Sciatic nerve (tissue), 2 donors: ENCODE measurements around the gene TECR. TPM values are rescaled to one million over a fixed set of nuclear protein-coding genes. Genes with fewer than 3 reads are reported as not detected.
"Not testable (repeated sequence)": the region's sequence is repeated elsewhere in the genome, so short reads cannot be mapped to it uniquely, and the experiment has no call there.

Experiments used
- ATAC-seq: fragments of 200-7000 bp; cut with Tn5 transposase; one replicate; pipeline ENCODE4 v1.9.1; 2020; ENCODE audit warnings: mild to moderate bottlenecking, moderate library complexity
- DNase-seq: peaks from one replicate; pipeline ENCODE4 v3.0.0-alpha.2; 2020; ENCODE audit warnings: low spot score
- intact Hi-C: fragments of 100-400 bp; cut with DNase I; formaldehyde crosslinking; loops from one replicate; pipeline ENCODE4 v1.14.2; 2022
- total RNA-seq: library from RNA; stranded (reverse); fragmentation: NEBNext Ultra II Directional; extraction: Animal tissue kit (Norgen Biotek cat#: 25700); gene quantifications from one replicate; pipeline ENCODE4 v1.2.1, GENCODE V29; 2021
- donor health status: DM: no; HTN: no; CAD: no.
- donor health status: DM: no; HTN: no; CAD: no.

The TECR gene
- total RNA-seq, 1 donor from 2014 or later = 101 TPM

- DNase-seq = peak; percentile 92
- intact Hi-C loops = no loop called here
- ATAC-seq = peak; percentile 98
These were observed 42.5 kb downstream of the TECR start, which contains the start of gene NDUFB7 for GRCh38 chr19:14571695-14572490. TSS of gene NDUFB7 (minus strand) at chr19:14572066. CDS start at chr19:14572000, 66 bp downstream.

GRCh38 chr19:14575428-14575980, 46.1 kb downstream of the TECR start:
- ATAC-seq (no peak), DNase-seq (no peak)
- intact Hi-C loops = no loop called here

GRCh38 chr19:14576363-14576762, 47.0 kb downstream of the TECR start:
- no peak for ATAC-seq
- intact Hi-C loops = no loop called here

GRCh38 chr19:14577264-14577663, 47.9 kb downstream of the TECR start:
- intact Hi-C loops = no loop called here
- no peak for DNase-seq
- no peak for ATAC-seq

More at GRCh38 chr19:14576363-14576762, 47.0 kb downstream of the TECR start:
- no peak for DNase-seq

GRCh38 chr19:14577885-14578427, 48.6 kb downstream of the TECR start:
- DNase-seq (no peak), ATAC-seq (no peak)
- intact Hi-C loops = no loop called here

- DNase-seq = no peak
- ATAC-seq = no peak
- intact Hi-C loops = no loop called here
These were observed 51.3 kb downstream of the TECR start for GRCh38 chr19:14580623-14581237.

- intact Hi-C loops = no loop called here
- no peak for DNase-seq
- no peak for ATAC-seq
These were observed 53.5 kb downstream of the TECR start, which contains the start of gene CLEC17A for GRCh38 chr19:14582894-14583340. TSS of gene CLEC17A (plus strand) at chr19:14583084. CDS start at chr19:14583161, 77 bp downstream.

GRCh38 chr19:14584372-14584771, 55.0 kb downstream of the TECR start:
- DNase-seq, ATAC-seq, intact Hi-C loops: not testable (repeated sequence)

- ATAC-seq, intact Hi-C loops, DNase-seq: not testable (repeated sequence)
These were observed 55.8 kb downstream of the TECR start for GRCh38 chr19:14585187-14585586.

- ATAC-seq, DNase-seq, intact Hi-C loops: not testable (repeated sequence)
These were observed 60.0 kb downstream of the TECR start for GRCh38 chr19:14589433-14589832.

- intact Hi-C loops = no loop called here
- no peak for ATAC-seq
- no peak for DNase-seq
These were observed 66.2 kb downstream of the TECR start for GRCh38 chr19:14595558-14595957.

GRCh38 chr19:14599548-14600147, 70.3 kb downstream of the TECR start:
- ATAC-seq (no peak), DNase-seq (no peak)
- intact Hi-C loops = no loop called here

- ATAC-seq = no peak
- intact Hi-C loops = loop anchor here (1.0 kb wide), 1 partner anchor 19 kb away; no protein-coding TSS in a partner anchor
- no peak for DNase-seq
These were observed 74.6 kb downstream of the TECR start for GRCh38 chr19:14603990-14604387.

- no peak for ATAC-seq
- no peak for DNase-seq
- intact Hi-C loops = loop anchor here (5.0 kb wide), 1 partner anchor 51 kb away; no protein-coding TSS in a partner anchor
These were observed 77.2 kb downstream of the TECR start for GRCh38 chr19:14606627-14607026.

GRCh38 chr19:14611051-14611450, 81.7 kb downstream of the TECR start:
- ATAC-seq (no peak), DNase-seq (no peak)
- intact Hi-C loops = no loop called here

GRCh38 chr19:14612242-14612641, 82.8 kb downstream of the TECR start:
- intact Hi-C loops, ATAC-seq, DNase-seq: not testable (repeated sequence)

- intact Hi-C loops = no loop called here
- DNase-seq (no peak), ATAC-seq (no peak)
These were observed 83.3 kb downstream of the TECR start for GRCh38 chr19:14612657-14613056.

GRCh38 chr19:14613399-14614098, 84.2 kb downstream of the TECR start:
- intact Hi-C loops, ATAC-seq, DNase-seq: not testable (repeated sequence)

- DNase-seq (no peak), ATAC-seq (no peak)
- intact Hi-C loops = no loop called here
These were observed 84.7 kb downstream of the TECR start for GRCh38 chr19:14614099-14614412.
